Colonic mucosa (tissue), 4 donors: ENCODE data around the gene GPR25. TPM values are rescaled to one million over a fixed set of nuclear protein-coding genes. Genes with fewer than 3 reads are reported as not detected.

Experiments used
- DNase-seq: peaks from one replicate; pipeline ENCODE4 v3.0.0-alpha.2; 2020
- H3K27ac ChIP-seq: fragments of 200-600 bp; one replicate; pipeline ENCODE4 v1.8.0; 2021
- H3K27me3 ChIP-seq: fragments of 200-600 bp; one replicate; pipeline ENCODE4 v1.8.0; 2021
- H3K36me3 ChIP-seq: fragments of 200-600 bp; one replicate; pipeline ENCODE4 v1.8.0; 2021
- H3K4me1 ChIP-seq: fragments of 200-600 bp; one replicate; pipeline ENCODE4 v1.8.0; 2021; ENCODE audit warnings: mild to moderate bottlenecking
- H3K4me3 ChIP-seq: fragments of 200-600 bp; one replicate; pipeline ENCODE4 v1.8.0; 2021
- H3K9ac ChIP-seq, 2 donors: one replicate each; pipeline ENCODE4 v1.7.0; 2013; ENCODE audit warnings: control low read depth in 2 of 2, low read depth in 2 of 2, low read length in 2 of 2
- H3K9me3 ChIP-seq: fragments of 200-600 bp; one replicate; pipeline ENCODE4 v1.8.0; 2021
- CTCF ChIP-seq: fragments of 200-600 bp; IDR thresholded peaks from one replicate; pipeline ENCODE4 v1.8.0; 2022; ENCODE audit warnings: antibody characterized with exemption, mild to moderate bottlenecking
- intact Hi-C: fragments of 100-400 bp; cut with DNase I; formaldehyde crosslinking; loops from one replicate; pipeline ENCODE4 v1.14.1; 2022
- total RNA-seq, 2 donors: library from RNA; stranded (reverse); fragmentation: NEBNext Ultra II Directional in 1 of 2; extraction: Animal tissue kit (Norgen Biotek cat#: 25700) in 1 of 2; gene quantifications; one replicate each; pipeline ENCODE4 v1.2.1, GENCODE V29; 2021
- donor health status: healthy.
- donor health status: DM: no; HTN: no; CAD: no.
- donor health status: DM: no; HTN: no; CAD: no.

The GPR25 gene
- total RNA-seq, 2 donors from 2014 or later = 0.19 to 0.27 TPM

GRCh38 chr1:200895443-200895789 lies 22.6 kb downstream of the GPR25 start:
- H3K27me3 ChIP-seq = no peaks in the 10 kb centered on the region
- peak overlapping the region; percentile 92 for H3K27ac ChIP-seq
- H3K9ac ChIP-seq = peak overlapping the region; percentile 71 to 87
- no peak for DNase-seq
- no peaks in the 10 kb centered on the region for H3K9me3 ChIP-seq
- peaks cover 5% of the 10 kb centered on the region for H3K4me1 ChIP-seq
- peaks cover 5% of the 10 kb centered on the region for H3K36me3 ChIP-seq
- intact Hi-C loops = no loop called here
- peak overlapping the region; percentile 56 for H3K4me3 ChIP-seq
- TF ChIP-seq CTCF = no peak

GRCh38 chr1:200895801-200896530 lies 23.2 kb downstream of the GPR25 start:
- DNase-seq = no peak
- H3K9ac ChIP-seq = peak overlapping the region; percentile 71 to 87
- peaks cover 5% of the 10 kb centered on the region for H3K4me1 ChIP-seq
- no peaks in the 10 kb centered on the region for H3K9me3 ChIP-seq
- H3K4me3 ChIP-seq = peak overlapping the region; percentile 56
- no peak for TF ChIP-seq CTCF
- peaks cover 5% of the 10 kb centered on the region for H3K36me3 ChIP-seq
- no peaks in the 10 kb centered on the region for H3K27me3 ChIP-seq
- intact Hi-C loops = no loop called here
- peak overlapping the region; percentile 92 for H3K27ac ChIP-seq

GRCh38 chr1:200896531-200897196 lies 23.9 kb downstream of the GPR25 start:
- intact Hi-C loops = no loop called here
- Histone ChIP-seq H3K27me3 (no peaks in the 10 kb centered on the region), H3K9me3 (no peaks in the 10 kb centered on the region), H3K36me3 (peaks cover 5% of the 10 kb centered on the region), H3K4me1 (peaks cover 5% of the 10 kb centered on the region), H3K27ac (peak overlapping the region; percentile 92), H3K4me3 (peak overlapping the region; percentile 56), H3K9ac (peak overlapping the region; percentile 70 to 80)
- no peak for TF ChIP-seq CTCF
- DNase-seq = peak; percentile 95

GRCh38 chr1:200897259-200897658 lies 24.5 kb downstream of the GPR25 start:
- Histone ChIP-seq H3K36me3 (peaks cover 5% of the 10 kb centered on the region), H3K27ac (peak overlapping the region; percentile 92), H3K9ac (peak overlapping the region; percentile 70 to 80), H3K27me3 (no peaks in the 10 kb centered on the region), H3K4me3 (peak overlapping the region; percentile 33), H3K4me1 (peaks cover 5% of the 10 kb centered on the region), H3K9me3 (no peaks in the 10 kb centered on the region)
- no peak for DNase-seq
- intact Hi-C loops = no loop called here
- TF ChIP-seq CTCF = no peak

GRCh38 chr1:200899015-200899386 lies 26.2 kb downstream of the GPR25 start:
- DNase-seq = no peak
- no peak overlapping the region for H3K4me3 ChIP-seq
- intact Hi-C loops = no loop called here
- no peak for TF ChIP-seq CTCF
- no peak overlapping the region for H3K27ac ChIP-seq
- H3K4me1 ChIP-seq = peaks cover 6% of the 10 kb centered on the region
- peaks cover 5% of the 10 kb centered on the region for H3K36me3 ChIP-seq
- H3K9me3 ChIP-seq = no peaks in the 10 kb centered on the region
- H3K27me3 ChIP-seq = no peaks in the 10 kb centered on the region
- no peak overlapping the region for H3K9ac ChIP-seq
